KOPT-K1 (cell line): ENCODE measurements around the gene SNRPA.
A peak's percentile ranks its signal among the peaks of the same experiment; 100 is the strongest.
"Not testable (repeated sequence)": the region's sequence is repeated elsewhere in the genome, so short reads cannot be mapped to it uniquely, and the experiment has no call there.

Experiments
- H3K27ac ChIP-seq: fragments of 200-600 bp; sonication (generic); 2 replicates; pipeline ENCODE4 v1.5.1; 2016; ENCODE audit warnings: antibody characterized with exemption, mild to moderate bottlenecking, low read depth, low read length; ENCODE audit not compliant: poor library complexity, severe bottlenecking
- H3K36me3 ChIP-seq: fragments of 200-600 bp; sonication (generic); 2 replicates; pipeline ENCODE4 v1.5.1; 2017; ENCODE audit warnings: antibody characterized with exemption, mild to moderate bottlenecking, low read length, moderate library complexity; ENCODE audit not compliant: insufficient read depth
- H3K9me3 ChIP-seq: fragments of 200-600 bp; sonication (generic); 2 replicates; pipeline ENCODE4 v1.5.1; 2017; ENCODE audit warnings: antibody characterized with exemption, low read length, mild to moderate bottlenecking; ENCODE audit not compliant: insufficient read depth, poor library complexity, severe bottlenecking

Gene SNRPA

DNA sequence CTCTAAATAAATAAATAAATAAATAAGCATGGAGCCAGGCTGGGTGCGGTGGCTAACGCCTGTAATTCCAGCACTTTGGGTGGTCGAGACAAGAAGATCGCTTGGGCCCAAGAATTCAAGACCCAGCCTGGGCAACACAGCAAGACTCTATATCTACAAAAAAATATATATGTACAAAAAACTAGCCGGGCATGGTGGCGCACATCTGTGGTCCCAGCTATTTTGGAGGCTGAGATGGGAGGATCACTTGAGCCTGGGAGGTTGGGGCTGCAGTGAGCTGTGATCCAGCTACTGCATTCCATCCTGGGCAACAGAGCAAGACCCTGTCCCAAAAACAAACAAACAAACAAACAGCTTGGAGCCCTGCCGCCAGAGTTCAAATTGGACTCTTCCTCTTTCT, 3.5 kb upstream of the SNRPA start:
- Histone ChIP-seq H3K27ac (no peak overlapping the region), H3K9me3 (no peaks in the 10 kb centered on the region), H3K36me3 (peaks cover 4% of the 10 kb centered on the region)

DNA sequence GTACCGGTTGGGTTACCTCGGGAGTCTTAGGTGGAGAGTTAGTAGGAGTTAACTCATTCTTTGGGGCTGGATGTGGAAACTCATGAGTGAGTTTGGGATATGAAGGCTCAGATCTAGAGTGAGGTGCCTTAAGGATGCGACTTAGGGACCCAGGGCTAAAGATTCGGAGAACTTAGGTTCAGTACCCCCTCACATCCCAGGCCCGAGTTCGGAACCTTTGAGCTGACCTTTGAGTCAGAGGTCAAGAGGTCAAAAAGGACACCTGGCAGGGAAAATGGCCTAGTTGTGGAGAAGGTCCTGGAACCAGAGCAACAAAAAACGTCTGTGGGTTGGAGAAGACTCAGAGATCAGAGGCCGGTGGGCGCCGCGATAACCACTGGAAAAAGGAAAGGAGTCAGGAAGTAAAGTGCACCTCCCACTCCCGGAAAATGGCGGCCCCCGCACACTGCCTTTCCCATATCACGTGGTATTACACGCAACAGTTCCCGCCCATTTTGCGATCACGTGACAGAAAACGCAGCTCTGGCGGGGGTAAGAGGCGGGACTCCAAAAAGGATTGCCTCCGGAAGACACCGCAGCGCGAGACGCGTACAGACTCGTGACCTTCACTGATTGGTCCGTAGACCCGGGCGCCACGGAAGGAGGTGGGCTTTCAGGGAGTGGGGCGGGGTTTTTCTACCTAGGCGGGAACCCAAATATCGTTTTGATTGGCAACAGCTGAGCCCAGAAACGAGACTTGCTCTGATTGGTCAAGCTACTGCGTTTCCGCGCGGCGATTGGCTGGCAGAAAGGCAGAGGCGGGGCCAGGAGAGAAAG, 737 bp upstream of the SNRPA start, which contains the start of gene ACTMAP:
TSS of gene ACTMAP (minus strand) at position 420 of the 816 bp plus-strand sequence. CDS start 674 bp downstream, outside the sequence.
- H3K36me3 ChIP-seq: peaks cover 25% of the 10 kb centered on the region
- no peaks in the 10 kb centered on the region for H3K9me3 ChIP-seq
- peak within 1 kb of the TSS; percentile 92 for H3K27ac ChIP-seq

DNA sequence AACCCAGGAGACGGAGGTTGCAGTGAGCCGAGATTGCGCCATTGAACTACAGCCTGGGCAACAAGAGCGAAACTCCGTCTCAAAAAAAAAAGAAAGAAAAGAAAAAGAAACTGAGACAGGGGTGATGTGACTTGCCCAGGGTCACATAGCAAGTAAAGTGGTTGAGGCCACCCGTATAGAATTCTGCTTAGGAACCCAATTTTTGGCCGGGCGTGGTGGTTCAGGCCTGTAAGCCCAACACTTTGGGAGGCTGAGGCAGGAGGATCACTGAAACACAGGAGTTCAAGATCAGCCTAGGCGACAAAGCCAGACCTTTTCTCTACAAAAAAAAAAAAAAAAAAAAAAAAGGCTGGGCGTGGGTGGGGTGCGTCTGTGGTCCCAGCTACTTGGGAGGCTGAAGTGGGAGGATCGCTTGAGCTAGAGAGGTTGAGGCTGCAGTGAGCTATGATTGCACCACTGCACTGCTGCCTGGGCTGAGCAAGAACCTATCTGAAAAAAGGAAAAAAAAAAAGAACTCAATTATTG, 1.3 kb downstream of the SNRPA start:
- Histone ChIP-seq H3K27ac (peak overlapping the region; percentile 92), H3K36me3 (peaks cover 46% of the 10 kb centered on the region)

DNA sequence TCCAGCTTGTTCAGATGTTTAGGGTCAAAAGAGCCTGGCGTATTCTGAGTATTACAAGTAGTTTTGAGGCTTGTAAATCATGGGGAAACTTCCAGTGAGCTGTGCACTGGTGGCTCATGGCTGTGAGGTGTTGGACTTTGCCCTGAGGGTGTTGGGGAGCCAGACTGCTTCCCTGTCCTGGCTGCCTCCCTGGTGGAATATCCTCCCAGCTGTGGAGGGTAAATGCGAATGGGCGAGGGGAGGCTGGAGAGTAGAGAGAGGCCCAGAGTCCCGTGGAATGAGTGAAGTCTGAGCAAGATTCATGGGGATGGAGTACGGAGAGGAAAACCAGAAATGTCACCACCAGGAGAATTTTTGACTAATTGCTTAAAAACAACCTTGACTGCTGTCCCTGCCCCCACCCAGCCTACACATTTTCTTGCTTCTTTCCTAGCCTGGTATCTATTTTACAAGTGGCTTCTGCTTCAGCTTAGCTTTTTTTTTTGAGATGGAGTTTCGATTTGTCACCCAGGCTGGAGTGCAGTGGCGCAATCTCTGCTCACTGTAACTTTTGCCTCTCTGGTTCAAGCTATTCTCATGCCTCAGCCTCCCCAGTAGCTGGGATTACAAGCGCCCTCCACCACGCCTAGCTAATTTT, 3.7 kb downstream of the SNRPA start:
- no peak overlapping the region for H3K27ac ChIP-seq
- H3K36me3 ChIP-seq: peaks cover 68% of the 10 kb centered on the region
- H3K9me3 ChIP-seq: no peaks in the 10 kb centered on the region

More for the DNA sequence above, 1.3 kb downstream of the SNRPA start:
- H3K9me3 ChIP-seq: no peaks in the 10 kb centered on the region

DNA sequence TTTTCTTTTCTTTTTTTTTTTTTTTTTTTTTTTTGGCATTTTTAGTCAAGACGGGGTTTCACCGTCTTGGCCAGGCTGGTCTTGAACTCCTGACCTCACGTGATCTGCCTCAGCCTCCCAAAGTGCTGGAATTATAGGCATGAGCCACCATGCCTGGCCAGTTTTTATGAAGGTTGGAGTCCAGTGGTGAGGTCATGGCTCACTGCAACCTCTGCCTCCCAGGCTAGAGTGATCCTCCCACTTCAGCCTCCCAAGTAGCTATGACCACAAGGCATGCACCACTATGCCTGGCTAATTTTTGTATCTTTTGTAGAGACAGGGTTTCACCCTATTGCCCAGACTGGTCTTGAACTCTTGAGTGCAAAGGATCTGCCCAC, 4.2 kb downstream of the SNRPA start:
- peaks cover 73% of the 10 kb centered on the region for H3K36me3 ChIP-seq
- no peak overlapping the region for H3K27ac ChIP-seq
- H3K9me3 ChIP-seq: no peaks in the 10 kb centered on the region

DNA sequence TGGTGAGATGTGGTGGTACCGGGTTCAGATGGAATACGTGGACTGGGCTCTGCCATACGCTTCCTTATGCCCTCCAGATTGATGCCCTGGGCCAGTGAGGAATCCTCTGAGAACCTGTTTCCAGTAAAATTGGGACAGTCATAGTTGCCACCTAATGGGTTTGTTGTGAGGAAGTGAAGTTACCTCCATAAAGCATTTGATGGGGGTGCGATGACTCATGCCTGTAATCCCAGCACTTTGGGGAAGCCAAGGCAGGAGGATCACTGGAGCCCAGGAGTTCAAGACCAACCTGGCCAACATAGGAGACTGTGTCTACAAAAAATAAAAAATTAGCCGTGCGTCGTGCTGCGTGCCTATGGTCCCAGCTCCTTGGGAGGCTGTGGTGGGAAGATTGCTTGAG, 4.8 kb downstream of the SNRPA start:
- no peaks in the 10 kb centered on the region for H3K9me3 ChIP-seq
- H3K27ac ChIP-seq: no peak overlapping the region
- peaks cover 78% of the 10 kb centered on the region for H3K36me3 ChIP-seq

DNA sequence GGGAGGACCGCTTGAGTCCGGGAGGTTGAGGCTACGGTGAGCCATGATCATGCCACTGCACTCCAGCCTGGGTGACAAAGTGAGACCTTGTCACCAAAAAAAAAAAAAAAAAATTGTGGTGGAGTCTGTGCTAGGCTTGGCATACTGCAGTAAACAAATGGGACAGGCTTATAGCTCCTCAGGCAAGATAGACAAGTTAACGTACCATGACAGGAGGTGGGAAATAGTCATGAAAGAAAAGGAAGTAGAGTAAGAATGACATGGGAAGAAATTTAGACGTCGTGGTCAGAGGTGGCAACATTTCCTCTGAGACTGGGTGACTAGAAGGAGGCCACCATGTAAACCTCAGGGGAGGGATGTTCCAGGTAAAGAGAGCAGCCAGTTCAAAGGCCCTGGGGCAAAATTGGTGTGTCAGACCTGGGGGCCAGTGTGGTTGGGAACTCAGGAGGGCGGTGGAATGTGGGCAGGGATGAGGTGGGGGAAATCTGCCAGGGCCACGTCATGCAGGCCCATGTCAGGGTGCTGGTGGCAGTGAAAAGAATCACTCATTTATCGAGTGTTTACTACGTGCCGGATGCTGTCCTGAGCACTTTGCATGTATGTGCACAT, 5.6 kb downstream of the SNRPA start:
- no peak overlapping the region for H3K27ac ChIP-seq

DNA sequence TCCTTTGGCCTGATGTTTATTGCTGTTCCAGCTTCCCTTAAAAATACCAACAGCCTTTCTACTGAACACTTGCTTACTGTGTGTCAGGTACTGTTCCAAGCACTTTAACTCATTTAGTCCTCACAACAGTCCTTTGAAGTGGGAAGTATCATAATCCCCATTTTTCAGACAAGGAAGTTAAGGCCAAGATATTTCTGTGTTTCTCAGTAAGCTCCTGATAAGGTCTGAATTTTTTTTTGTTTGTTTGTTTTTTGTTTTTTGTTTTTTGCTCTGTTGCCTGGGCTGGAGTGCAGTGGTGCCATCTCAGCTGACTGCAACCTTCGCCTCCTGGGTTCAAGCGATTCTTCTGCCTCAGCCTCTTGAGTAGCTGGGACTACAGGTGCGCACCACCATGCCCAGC, 7.5 kb downstream of the SNRPA start:
- peaks cover 98% of the 10 kb centered on the region for H3K36me3 ChIP-seq
- no peaks in the 10 kb centered on the region for H3K9me3 ChIP-seq
- H3K27ac ChIP-seq: no peak overlapping the region

More for the DNA sequence above, 5.6 kb downstream of the SNRPA start:
- Histone ChIP-seq H3K36me3 (peaks cover 86% of the 10 kb centered on the region), H3K9me3 (no peaks in the 10 kb centered on the region)

DNA sequence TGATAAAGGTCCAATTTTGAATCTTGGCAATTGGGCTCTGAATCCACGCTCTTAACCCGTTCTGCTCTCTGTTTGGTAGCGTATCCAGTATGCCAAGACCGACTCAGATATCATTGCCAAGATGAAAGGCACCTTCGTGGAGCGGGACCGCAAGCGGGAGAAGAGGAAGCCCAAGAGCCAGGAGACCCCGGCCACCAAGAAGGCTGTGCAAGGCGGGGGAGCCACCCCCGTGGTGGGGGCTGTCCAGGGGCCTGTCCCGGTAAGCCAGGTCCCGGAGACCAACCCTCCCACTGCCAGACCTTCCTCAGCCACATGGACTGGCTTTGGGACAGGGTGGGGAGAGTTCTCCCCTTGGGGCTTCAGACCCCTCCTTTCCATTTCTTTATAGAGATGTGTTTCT, 8.3 kb downstream of the SNRPA start:
- Histone ChIP-seq H3K9me3 (no peaks in the 10 kb centered on the region), H3K36me3 (peaks cover 98% of the 10 kb centered on the region), H3K27ac (no peak overlapping the region)

DNA sequence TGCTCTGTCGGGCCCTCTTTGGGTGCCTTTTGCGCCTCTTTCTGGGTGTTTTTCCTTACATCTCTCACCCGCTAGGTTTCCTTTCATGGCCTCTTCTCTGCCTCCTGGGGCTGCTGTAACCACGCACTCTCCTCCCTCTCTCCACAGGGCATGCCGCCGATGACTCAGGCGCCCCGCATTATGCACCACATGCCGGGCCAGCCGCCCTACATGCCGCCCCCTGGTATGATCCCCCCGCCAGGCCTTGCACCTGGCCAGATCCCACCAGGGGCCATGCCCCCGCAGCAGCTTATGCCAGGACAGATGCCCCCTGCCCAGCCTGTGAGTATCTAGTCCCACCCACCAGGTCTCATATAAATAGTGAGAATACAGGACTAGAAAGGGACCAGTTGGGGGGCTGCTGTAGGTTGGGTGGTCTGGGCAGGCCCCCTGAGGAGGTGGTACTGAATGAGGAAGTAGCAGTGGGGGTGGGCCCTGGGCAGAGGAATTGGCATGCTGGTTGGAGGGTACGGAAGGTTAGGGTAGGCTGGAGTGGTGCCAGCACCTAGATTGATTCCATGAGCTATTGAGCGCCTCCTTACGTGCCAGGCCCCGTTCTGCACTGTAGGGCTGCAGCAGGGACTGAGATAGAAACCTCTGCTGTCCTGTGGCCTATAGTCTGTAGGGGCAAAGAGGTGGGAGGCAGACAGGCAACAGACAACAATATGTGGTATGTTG, 11.9 kb downstream of the SNRPA start:
- Histone ChIP-seq H3K9me3 (no peaks in the 10 kb centered on the region), H3K36me3 (peaks cover 91% of the 10 kb centered on the region), H3K27ac (no peak overlapping the region)

DNA sequence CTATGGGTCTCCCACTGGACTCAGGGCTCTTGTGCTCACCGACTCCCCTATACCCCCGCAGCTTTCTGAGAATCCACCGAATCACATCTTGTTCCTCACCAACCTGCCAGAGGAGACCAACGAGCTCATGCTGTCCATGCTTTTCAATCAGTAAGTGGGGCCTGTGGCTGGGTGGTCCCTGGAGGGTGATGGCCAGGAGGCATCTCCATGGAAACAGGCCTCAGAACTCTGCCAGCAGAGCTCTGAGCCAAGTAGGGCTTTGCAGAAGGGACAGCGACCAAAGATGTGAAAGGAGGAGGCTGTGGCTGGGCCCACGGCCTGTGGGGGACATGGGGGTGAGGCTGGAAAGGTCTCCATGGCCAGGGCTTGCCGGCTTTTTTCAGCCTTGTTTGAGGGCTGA, 12.5 kb downstream of the SNRPA start:
- Histone ChIP-seq H3K9me3 (no peaks in the 10 kb centered on the region), H3K36me3 (peaks cover 87% of the 10 kb centered on the region)

DNA sequence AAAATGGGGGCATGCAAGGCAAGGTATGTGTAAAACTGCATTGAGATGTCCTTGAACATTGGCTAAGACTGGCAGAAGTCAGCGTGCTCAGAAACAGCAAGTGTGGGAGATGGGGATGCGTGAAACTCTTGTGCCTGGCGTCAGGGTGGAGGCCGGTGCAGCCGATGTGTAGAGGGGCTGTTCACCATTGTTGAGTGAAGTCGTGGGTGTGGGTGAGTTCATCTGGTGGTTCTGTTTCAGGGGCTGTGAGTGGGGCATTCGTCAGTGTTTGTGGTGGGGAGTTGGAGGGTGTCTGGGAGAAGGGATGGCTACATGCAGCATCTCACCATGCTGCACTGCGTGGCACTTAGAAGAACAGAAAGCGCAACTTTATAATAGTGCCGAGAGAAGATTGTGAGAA, 13.0 kb downstream of the SNRPA start:
- Histone ChIP-seq H3K9me3 (no peaks in the 10 kb centered on the region), H3K36me3 (peaks cover 87% of the 10 kb centered on the region), H3K27ac (no peak overlapping the region)

More for the DNA sequence above, 12.5 kb downstream of the SNRPA start:
- no peak overlapping the region for H3K27ac ChIP-seq

DNA sequence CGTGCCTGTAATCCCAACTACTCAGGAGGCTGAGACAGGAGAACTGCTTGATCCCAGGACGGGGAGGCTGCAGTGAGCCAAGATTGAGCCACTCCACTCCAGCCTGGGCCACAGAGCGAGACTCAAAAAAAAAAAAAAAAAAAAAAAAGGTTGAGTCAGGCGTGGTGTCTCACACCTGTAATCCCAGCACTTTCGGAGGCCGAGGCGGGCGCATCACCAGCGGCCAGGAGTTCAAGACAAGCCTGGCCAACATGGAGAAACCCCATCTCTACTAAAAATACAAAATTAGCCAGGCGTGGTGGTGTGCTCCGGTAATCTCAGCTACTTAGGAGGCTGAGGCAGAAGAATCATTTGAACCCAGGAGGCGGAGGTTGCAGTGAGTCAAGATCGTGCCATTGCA, 15.4 kb downstream of the SNRPA start:
- peaks cover 75% of the 10 kb centered on the region for H3K36me3 ChIP-seq
- not testable (repeated sequence) for H3K27ac ChIP-seq, H3K9me3 ChIP-seq

DNA sequence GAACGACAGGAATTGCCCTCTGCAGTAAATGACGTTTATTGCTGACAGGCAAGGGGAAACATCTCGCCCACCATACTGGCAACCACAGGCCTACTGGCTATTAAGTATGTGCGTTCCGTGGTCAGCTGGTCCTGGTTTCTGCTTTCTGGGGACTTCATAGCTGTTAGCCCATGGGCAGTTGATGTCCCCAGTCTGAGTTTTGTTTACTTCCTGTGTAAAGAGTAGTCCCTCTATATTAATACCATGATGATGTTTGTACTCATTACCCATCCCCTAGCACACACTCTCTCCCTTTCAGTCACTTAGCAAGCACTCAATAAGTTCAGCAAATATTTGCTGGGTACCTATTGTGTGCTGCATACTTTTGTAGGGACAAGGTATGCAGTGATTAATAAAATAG, 17.9 kb downstream of the SNRPA start:
- Histone ChIP-seq H3K27ac (no peak overlapping the region), H3K9me3 (no peaks in the 10 kb centered on the region), H3K36me3 (peaks cover 51% of the 10 kb centered on the region)
